Central memory CD8-positive, alpha-beta T cell (primary cell): Measurements from ENCODE around the gene CIAO3.

Source experiments
- ATAC-seq: fragments of 150-1000 bp; cut with Tn5 transposase; replicated peaks from 2 replicates; pipeline ENCODE4 v1.10.0; 2022; ENCODE audit warnings: mild to moderate bottlenecking, moderate FRiP score, moderate number of reproducible peaks; ENCODE audit not compliant: poor library complexity, severe bottlenecking; ENCODE audit errors: extremely low read depth
- DNase-seq, 2 donors: peaks; one replicate each; pipeline ENCODE4 v3.0.0; 2021; ENCODE audit warnings: low spot score in 2 of 2
- H3K27ac Mint-ChIP-seq: one replicate; pipeline ENCODE4 v1.8.0; 2022; ENCODE audit warnings: low read depth, mild to moderate bottlenecking, moderate library complexity, mixed read lengths
- H3K27me3 Mint-ChIP-seq: one replicate; pipeline ENCODE4 v1.8.0; 2022; ENCODE audit warnings: mixed read lengths
- H3K36me3 Mint-ChIP-seq: one replicate; pipeline ENCODE4 v1.8.0; 2022; ENCODE audit warnings: mild to moderate bottlenecking, moderate library complexity, mixed read lengths; ENCODE audit not compliant: insufficient read depth
- H3K4me1 Mint-ChIP-seq: one replicate; pipeline ENCODE4 v1.8.0; 2022; ENCODE audit warnings: mixed read lengths
- H3K4me3 Mint-ChIP-seq: one replicate; pipeline ENCODE4 v1.8.0; 2022; ENCODE audit warnings: mild to moderate bottlenecking, moderate library complexity, mixed read lengths
- H3K9me3 Mint-ChIP-seq: one replicate; pipeline ENCODE4 v1.8.0; 2022; ENCODE audit warnings: mixed read lengths

Gene CIAO3

DNA sequence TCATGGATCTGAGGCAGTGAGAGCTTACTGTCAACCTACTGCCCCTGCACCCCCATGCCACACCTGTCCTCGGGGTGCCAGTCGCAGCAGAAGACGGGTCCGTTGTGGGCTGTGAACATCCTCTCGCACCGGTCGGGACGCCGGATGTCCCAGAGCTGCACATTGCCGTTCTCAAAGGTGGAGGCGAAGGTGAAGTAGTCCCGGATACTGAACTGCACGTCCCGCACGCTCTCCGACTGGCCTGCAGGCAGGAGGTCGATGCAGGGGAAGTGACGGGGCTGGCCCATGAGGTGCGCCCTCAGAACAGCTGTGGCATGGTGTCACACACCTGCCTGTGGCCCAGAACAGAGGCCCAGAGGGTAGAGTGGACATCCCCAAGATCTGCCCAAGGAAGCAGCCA, 53.3 kb downstream of the CIAO3 start:
- ATAC-seq (no peak), DNase-seq (no peak)
- peaks cover 15% of the 10 kb centered on the region for H3K36me3 Mint-ChIP-seq
- H3K4me1 Mint-ChIP-seq, result peaks cover 14% of the 10 kb centered on the region
- H3K27me3 Mint-ChIP-seq, result peaks cover under 1% of the 10 kb centered on the region
- no peak overlapping the region for H3K4me3 Mint-ChIP-seq
- peaks cover 5% of the 10 kb centered on the region for H3K9me3 Mint-ChIP-seq
- no peak overlapping the region for H3K27ac Mint-ChIP-seq

DNA sequence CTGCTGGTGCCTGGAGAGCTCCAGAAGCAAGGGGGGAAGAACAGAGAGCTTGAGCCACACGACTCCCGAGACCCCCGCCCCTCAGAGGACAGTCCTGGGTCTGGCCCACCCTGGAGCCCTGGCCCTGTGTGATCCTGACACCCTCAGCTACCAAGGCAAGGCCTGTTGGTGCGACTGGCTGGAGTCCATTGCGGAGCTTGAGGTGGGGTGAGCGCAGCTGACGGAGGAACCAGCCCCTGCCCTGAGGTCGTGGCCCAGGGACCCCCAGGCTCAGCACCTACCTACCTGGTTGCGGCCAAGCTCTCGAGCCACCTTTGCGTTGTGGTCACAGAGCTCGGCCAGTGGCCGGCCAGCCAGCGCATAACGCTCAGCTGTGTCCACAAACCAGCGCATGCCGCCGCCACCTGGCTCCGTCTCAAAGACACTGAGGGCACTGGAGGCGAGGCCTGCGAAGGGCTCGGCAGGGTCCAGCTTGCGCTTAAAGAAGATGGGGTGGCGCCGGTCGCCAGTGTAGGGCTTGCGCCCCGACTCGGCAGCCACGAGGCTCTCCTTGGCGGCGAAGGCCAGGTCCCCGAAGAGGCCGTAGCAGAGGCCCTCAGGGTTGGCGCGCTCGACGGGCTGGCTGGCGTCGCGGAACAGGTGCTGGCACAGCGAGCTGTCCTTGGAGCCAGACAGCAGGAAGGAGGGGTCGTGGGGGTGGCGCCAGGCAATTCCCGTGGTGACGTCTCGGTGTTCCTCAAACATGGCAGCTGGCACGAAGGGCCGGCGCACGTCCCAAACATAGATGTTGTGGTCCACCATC, 54.1 kb downstream of the CIAO3 start:
- H3K36me3 Mint-ChIP-seq, result peaks cover 24% of the 10 kb centered on the region
- ATAC-seq (no peak), DNase-seq (no peak)
- H3K27ac Mint-ChIP-seq, result no peak overlapping the region
- peaks cover 20% of the 10 kb centered on the region for H3K4me1 Mint-ChIP-seq
- H3K4me3 Mint-ChIP-seq, result no peak overlapping the region
- no peaks in the 10 kb centered on the region for H3K27me3 Mint-ChIP-seq
- peaks cover 5% of the 10 kb centered on the region for H3K9me3 Mint-ChIP-seq

GRCh38 chr16:685967-686366, 54.8 kb downstream of the CIAO3 start:
- peaks cover 2% of the 10 kb centered on the region for H3K9me3 Mint-ChIP-seq
- peak overlapping the region; percentile 43 for H3K4me3 Mint-ChIP-seq
- no peak for ATAC-seq
- peaks cover 23% of the 10 kb centered on the region for H3K4me1 Mint-ChIP-seq
- H3K36me3 Mint-ChIP-seq, result peaks cover 25% of the 10 kb centered on the region
- DNase-seq, result no peak
- H3K27ac Mint-ChIP-seq, result no peak overlapping the region
- no peaks in the 10 kb centered on the region for H3K27me3 Mint-ChIP-seq

DNA sequence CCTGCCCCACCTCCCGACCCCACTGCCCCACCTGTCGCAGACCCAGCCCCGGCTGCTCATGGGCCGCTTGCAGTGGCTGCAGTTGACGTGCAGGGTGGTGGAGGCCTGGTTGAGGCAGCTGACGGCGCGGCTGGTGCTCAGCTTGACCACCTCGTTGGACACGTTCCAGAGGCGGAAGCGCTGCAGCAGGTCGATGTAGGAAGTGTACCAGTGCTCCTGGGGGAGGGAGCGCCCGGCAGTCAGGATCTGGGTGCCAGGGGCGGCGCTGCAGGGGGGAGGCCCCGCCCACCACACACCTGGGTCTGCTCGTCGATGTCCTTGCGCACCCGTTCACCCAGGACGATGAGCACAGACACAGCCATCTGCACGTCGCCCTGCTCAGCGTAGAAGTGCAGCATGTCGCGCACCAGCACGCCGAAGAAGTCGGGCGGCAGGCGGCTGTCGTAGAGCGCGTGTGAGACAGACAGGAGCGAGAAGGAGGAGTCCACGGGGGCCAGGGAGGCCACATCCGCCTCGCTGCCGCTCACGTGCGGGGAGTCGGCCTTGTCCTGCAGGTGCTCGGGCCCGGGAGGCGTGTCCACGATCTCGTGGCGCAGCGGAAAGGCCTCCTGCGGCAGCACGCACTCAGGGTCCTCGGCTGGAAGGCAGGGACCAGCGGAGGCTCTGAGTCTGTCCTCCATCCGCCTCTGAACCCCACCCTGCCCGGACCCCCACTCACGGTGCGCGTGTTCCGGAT, 55.7 kb downstream of the CIAO3 start:
- ATAC-seq (no peak), DNase-seq (no peak)
- Mint-ChIP-seq H3K36me3 (peaks cover 24% of the 10 kb centered on the region), H3K27me3 (no peaks in the 10 kb centered on the region), H3K27ac (peak overlapping the region; percentile 67), H3K4me3 (peak overlapping the region; percentile 43), H3K9me3 (no peaks in the 10 kb centered on the region), H3K4me1 (peaks cover 23% of the 10 kb centered on the region)

GRCh38 chr16:684071-684794, 56.6 kb downstream of the CIAO3 start, which contains the start of gene JMJD8:
TSS of gene JMJD8 (minus strand) at chr16:684334. CDS start at chr16:684319, 15 bp downstream.
- ATAC-seq (peak; percentile 70), DNase-seq (peak; percentile 89 to 90)
- Mint-ChIP-seq H3K27ac (peak within 1 kb of the TSS; percentile 67), H3K9me3 (no peaks in the 10 kb centered on the region), H3K36me3 (peaks cover 22% of the 10 kb centered on the region), H3K4me1 (peaks cover 27% of the 10 kb centered on the region), H3K4me3 (peak within 1 kb of the TSS; percentile 73), H3K27me3 (no peaks in the 10 kb centered on the region)

GRCh38 chr16:683396-684070, 57.3 kb downstream of the CIAO3 start:
- no peak for DNase-seq
- H3K9me3 Mint-ChIP-seq, result no peaks in the 10 kb centered on the region

GRCh38 chr16:682493-683395, 58.1 kb downstream of the CIAO3 start:
- Mint-ChIP-seq H3K27ac (no peak overlapping the region), H3K4me1 (peaks cover 32% of the 10 kb centered on the region), H3K9me3 (no peaks in the 10 kb centered on the region), H3K27me3 (no peaks in the 10 kb centered on the region), H3K36me3 (peaks cover 28% of the 10 kb centered on the region), H3K4me3 (peak overlapping the region; percentile 73)
- DNase-seq (no peak), ATAC-seq (no peak)

More at GRCh38 chr16:683396-684070, 57.3 kb downstream of the CIAO3 start:
- no peak overlapping the region for H3K27ac Mint-ChIP-seq
- no peaks in the 10 kb centered on the region for H3K27me3 Mint-ChIP-seq
- peaks cover 25% of the 10 kb centered on the region for H3K36me3 Mint-ChIP-seq
- ATAC-seq, result no peak
- peaks cover 32% of the 10 kb centered on the region for H3K4me1 Mint-ChIP-seq
- peak overlapping the region; percentile 73 for H3K4me3 Mint-ChIP-seq

DNA sequence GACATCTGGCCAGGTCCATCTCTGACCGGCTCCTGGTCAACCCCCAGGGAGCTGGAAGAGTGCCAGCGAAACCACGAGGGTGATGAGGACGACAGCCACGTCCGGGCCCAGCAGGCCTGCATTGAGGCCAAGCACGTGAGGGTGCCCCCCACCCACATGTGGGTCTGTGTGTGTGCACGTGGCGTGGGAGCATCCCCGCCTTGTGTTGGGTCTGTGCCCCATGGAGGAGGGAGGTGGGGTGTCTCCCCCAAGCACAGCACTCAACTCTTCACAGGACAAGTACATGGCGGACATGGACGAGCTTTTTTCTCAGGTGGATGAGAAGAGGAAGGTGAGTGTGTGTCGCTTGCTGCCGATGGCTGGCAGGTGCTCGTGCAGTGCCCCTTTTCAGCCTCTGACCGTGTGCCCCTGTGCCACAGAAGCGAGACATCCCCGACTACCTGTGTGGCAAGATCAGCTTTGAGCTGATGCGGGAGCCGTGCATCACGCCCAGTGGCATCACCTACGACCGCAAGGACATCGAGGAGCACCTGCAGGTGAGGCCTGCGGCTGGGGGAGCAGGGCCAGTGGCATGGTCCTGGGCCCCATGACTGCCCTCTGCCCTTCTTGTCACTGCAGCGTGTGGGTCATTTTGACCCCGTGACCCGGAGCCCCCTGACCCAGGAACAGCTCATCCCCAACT, 58.9 kb downstream of the CIAO3 start:
- no peak for DNase-seq
- ATAC-seq, result no peak
- peaks cover 32% of the 10 kb centered on the region for H3K4me1 Mint-ChIP-seq
- no peak overlapping the region for H3K27ac Mint-ChIP-seq
- peak overlapping the region; percentile 73 for H3K4me3 Mint-ChIP-seq
- no peaks in the 10 kb centered on the region for H3K27me3 Mint-ChIP-seq
- H3K9me3 Mint-ChIP-seq, result no peaks in the 10 kb centered on the region
- peaks cover 28% of the 10 kb centered on the region for H3K36me3 Mint-ChIP-seq

DNA sequence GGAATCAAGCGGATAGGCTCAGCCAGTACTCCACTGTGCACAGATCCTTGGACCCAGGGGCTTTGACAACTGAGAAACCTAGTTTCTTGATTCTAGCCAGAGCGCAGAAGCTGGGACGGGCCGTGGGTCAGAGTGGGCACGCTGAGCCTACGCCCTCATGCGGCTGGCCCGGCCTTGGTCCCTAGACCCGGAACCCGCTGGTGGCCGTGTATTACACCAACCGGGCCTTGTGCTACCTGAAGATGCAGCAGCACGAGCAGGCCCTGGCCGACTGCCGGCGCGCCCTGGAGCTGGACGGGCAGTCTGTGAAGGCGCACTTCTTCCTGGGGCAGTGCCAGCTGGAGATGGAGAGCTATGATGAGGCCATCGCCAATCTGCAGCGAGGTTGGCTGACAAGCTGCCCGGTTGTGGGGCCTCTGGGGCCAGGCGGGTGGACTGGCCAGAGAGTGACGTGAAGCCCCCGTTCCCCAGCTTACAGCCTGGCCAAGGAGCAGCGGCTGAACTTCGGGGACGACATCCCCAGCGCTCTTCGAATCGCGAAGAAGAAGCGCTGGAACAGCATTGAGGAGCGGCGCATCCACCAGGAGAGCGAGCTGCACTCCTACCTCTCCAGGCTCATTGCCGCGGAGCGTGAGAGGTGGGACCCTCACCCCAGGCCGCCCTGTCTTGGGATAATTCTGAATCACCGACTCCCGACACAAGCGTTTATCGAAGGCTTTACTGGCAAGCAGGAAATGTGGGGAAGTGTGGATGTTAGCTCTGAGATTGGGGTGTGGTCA, 59.6 kb downstream of the CIAO3 start:
- no peaks in the 10 kb centered on the region for H3K9me3 Mint-ChIP-seq
- ATAC-seq, result no peak
- H3K36me3 Mint-ChIP-seq, result peaks cover 27% of the 10 kb centered on the region
- DNase-seq, result no peak
- peaks cover 32% of the 10 kb centered on the region for H3K4me1 Mint-ChIP-seq
- peak overlapping the region; percentile 73 for H3K4me3 Mint-ChIP-seq
- H3K27me3 Mint-ChIP-seq, result no peaks in the 10 kb centered on the region
- no peak overlapping the region for H3K27ac Mint-ChIP-seq

- peak overlapping the region; percentile 73 for H3K4me3 Mint-ChIP-seq
- H3K9me3 Mint-ChIP-seq, result no peaks in the 10 kb centered on the region
- no peak for ATAC-seq
- DNase-seq, result no peak
- H3K4me1 Mint-ChIP-seq, result peaks cover 32% of the 10 kb centered on the region
- no peaks in the 10 kb centered on the region for H3K27me3 Mint-ChIP-seq
- peaks cover 26% of the 10 kb centered on the region for H3K36me3 Mint-ChIP-seq
- no peak overlapping the region for H3K27ac Mint-ChIP-seq
These were observed 60.2 kb downstream of the CIAO3 start for GRCh38 chr16:680625-680945.
